T-helper 1 cell treated with Interleukin-12 subunit alpha and Interleukin-12 subunit beta and Interleukin-4 antibody, amounts not matched to agents 30 ng/mL and 1 ng/mL, for 36 hours (primary cell): ENCODE measurements around the gene ZC3HAV1. TPM values are rescaled to one million over a fixed set of nuclear protein-coding genes. Genes with fewer than 3 reads are reported as not detected.
"Not testable (repeated sequence)": the region's sequence is repeated elsewhere in the genome, so short reads cannot be mapped to it uniquely, and the experiment has no call there.

Experiments
- intact Hi-C: fragments of 100-400 bp; cut with micrococcal nuclease; formaldehyde crosslinking; loops from one replicate; pipeline ENCODE4 v1.15.1; 2024
- total RNA-seq: library from RNA; stranded (reverse); gene quantifications from 2 replicates; pipeline ENCODE4 v1.2.3, GENCODE V29; 2022

The ZC3HAV1 gene
- 131 and 134 TPM in 2 replicates for total RNA-seq

GRCh38 chr7:139109188-139109982 lies at the start of gene ZC3HAV1:
Gene ZC3HAV1 (minus strand): TSS chr7:139109720. CDS start chr7:139109331, 389 bp downstream.
- intact Hi-C loops: loop anchor here (1.0 to 10.0 kb wide), 13 partner anchors 9 to 1815 kb away; partner anchors contain the start of genes BRAF, CREB3L2, KDM7A and TRIM24

GRCh38 chr7:139153832-139154231 lies 44.3 kb upstream of the ZC3HAV1 start:
- intact Hi-C loops: no loop called here

- intact Hi-C loops: no loop called here
These were observed 42.6 kb upstream of the ZC3HAV1 start for GRCh38 chr7:139152149-139152548.

GRCh38 chr7:139139150-139139549 lies 29.6 kb upstream of the ZC3HAV1 start:
- intact Hi-C loops: no loop called here

GRCh38 chr7:139133335-139134139 lies 24.0 kb upstream of the ZC3HAV1 start:
- intact Hi-C loops: loop anchor here (1.0 to 5.0 kb wide), 9 partner anchors 15 to 674 kb away; partner anchors contain the start of genes UBN2 and ZC3HAV1

GRCh38 chr7:139132887-139133286 lies 23.4 kb upstream of the ZC3HAV1 start:
- intact Hi-C loops: loop anchor here (1.0 to 5.0 kb wide), 9 partner anchors 15 to 674 kb away; partner anchors contain the start of genes UBN2 and ZC3HAV1

- intact Hi-C loops: loop anchor here (1.0 to 5.0 kb wide), 4 partner anchors 57 to 229 kb away; no protein-coding TSS in a partner anchor
These were observed 22.1 kb upstream of the ZC3HAV1 start for GRCh38 chr7:139131601-139132041.

- intact Hi-C loops: loop anchor here (5.0 kb wide), 1 partner anchor 228 kb away; no protein-coding TSS in a partner anchor
These were observed 20.3 kb upstream of the ZC3HAV1 start for GRCh38 chr7:139129814-139130213.

GRCh38 chr7:139127648-139128047 lies 18.1 kb upstream of the ZC3HAV1 start:
- intact Hi-C loops: loop anchor here (1.0 kb wide), 2 partner anchors 110 to 241 kb away; no protein-coding TSS in a partner anchor

GRCh38 chr7:139125657-139126056 lies 16.1 kb upstream of the ZC3HAV1 start:
- intact Hi-C loops: no loop called here

- intact Hi-C loops: not testable (repeated sequence)
These were observed 15.5 kb upstream of the ZC3HAV1 start for GRCh38 chr7:139124995-139125394.

- intact Hi-C loops: no loop called here
These were observed 14.8 kb upstream of the ZC3HAV1 start for GRCh38 chr7:139124084-139124914.

GRCh38 chr7:139119486-139119849 lies 9.9 kb upstream of the ZC3HAV1 start:
- intact Hi-C loops: no loop called here

GRCh38 chr7:139118805-139119485 lies 9.4 kb upstream of the ZC3HAV1 start:
- intact Hi-C loops: loop anchor here (1.0 kb wide), 2 partner anchors 10 to 14 kb away; partner anchors contain the start of gene ZC3HAV1

GRCh38 chr7:139118234-139118804 lies 8.8 kb upstream of the ZC3HAV1 start:
- intact Hi-C loops: loop anchor here (1.0 kb wide), 2 partner anchors 9 to 15 kb away; partner anchors contain the start of gene ZC3HAV1

GRCh38 chr7:139117599-139118233 lies 8.2 kb upstream of the ZC3HAV1 start:
- intact Hi-C loops: loop anchor here (1.0 kb wide), 2 partner anchors 8 to 16 kb away; partner anchors contain the start of gene ZC3HAV1

GRCh38 chr7:139116999-139117398 lies 7.5 kb upstream of the ZC3HAV1 start:
- intact Hi-C loops: no loop called here

GRCh38 chr7:139115104-139115503 lies 5.6 kb upstream of the ZC3HAV1 start:
- intact Hi-C loops: no loop called here

GRCh38 chr7:139114585-139114984 lies 5.1 kb upstream of the ZC3HAV1 start:
- intact Hi-C loops: no loop called here
